Measurements from ENCODE around the gene SPATA9.

Gene SPATA9, protein sequence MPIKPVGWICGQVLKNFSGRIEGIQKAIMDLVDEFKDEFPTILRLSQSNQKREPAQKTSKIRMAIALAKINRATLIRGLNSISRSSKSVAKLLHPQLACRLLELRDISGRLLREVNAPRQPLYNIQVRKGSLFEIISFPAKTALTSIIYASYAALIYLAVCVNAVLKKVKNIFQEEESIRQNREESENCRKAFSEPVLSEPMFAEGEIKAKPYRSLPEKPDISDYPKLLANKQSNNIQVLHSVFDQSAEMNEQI

DNA sequence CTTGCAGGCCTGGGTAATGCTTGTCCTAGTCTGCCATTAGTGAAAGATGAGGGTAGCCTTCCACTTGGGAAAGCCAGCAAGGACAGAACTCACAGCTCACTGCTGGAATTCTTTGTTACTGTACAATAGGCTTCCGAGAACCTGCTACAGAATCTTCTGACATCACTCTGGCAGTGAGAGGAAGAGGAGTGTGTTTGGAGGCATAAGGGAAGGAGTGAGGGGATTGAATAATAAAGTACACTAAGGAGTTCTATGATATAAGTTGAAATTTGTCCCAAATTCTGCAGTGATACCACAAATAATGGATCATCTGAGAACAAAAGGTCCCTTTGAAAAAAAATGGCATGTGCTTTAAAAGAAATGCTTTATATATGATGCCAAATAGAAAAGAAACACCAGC is at the start of gene SPATA9:
TSS of gene SPATA9 (minus strand) at position 101 of the 400 bp plus-strand sequence. CDS start 137 bp downstream, outside the sequence.
- no peak for DNase-seq

DNA sequence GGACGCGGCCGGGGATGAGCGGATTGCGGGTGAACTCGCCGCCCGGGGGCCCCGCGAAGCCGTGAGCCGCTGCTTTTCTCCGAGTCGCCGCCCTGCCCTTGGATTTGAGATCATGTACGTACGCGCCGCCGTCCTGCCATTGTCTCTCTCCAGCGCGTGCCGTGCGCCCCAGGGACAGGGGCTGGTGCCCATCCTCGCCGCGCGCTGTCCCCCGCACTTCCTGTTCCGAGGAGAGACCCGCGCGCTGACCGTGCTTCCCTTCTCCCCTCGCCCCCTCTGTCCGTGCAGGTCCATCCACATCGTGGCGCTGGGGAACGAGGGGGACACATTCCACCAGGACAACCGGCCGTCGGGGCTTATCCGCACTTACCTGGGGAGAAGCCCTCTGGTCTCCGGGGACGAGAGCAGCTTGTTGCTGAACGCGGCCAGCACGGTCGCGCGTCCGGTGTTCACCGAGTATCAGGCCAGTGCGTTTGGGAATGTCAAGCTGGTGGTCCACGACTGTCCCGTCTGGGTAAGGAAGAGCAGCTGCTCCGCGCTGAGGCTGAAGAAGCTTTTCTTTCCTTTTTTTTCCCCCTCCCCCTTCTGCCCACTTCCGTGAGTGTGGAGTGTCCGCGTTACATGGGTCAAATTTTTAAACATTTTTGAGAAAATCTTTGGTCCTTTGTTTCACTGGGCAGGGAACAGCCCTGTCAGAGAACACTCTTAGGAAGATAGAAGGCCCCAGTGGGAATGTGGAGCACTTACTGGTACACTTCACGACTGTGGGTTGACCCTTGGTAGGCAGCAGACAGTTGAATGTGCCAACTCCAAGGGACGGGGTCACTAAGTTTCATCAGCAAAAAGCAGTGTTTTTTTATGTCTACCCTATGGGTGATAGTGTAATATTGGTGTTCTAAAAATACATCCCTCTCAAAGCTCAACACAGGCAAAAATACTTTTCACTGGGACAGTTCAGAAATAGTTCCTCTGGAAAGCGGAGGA is 49.1 kb upstream of the SPATA9 start:
- no peak for DNase-seq

DNA sequence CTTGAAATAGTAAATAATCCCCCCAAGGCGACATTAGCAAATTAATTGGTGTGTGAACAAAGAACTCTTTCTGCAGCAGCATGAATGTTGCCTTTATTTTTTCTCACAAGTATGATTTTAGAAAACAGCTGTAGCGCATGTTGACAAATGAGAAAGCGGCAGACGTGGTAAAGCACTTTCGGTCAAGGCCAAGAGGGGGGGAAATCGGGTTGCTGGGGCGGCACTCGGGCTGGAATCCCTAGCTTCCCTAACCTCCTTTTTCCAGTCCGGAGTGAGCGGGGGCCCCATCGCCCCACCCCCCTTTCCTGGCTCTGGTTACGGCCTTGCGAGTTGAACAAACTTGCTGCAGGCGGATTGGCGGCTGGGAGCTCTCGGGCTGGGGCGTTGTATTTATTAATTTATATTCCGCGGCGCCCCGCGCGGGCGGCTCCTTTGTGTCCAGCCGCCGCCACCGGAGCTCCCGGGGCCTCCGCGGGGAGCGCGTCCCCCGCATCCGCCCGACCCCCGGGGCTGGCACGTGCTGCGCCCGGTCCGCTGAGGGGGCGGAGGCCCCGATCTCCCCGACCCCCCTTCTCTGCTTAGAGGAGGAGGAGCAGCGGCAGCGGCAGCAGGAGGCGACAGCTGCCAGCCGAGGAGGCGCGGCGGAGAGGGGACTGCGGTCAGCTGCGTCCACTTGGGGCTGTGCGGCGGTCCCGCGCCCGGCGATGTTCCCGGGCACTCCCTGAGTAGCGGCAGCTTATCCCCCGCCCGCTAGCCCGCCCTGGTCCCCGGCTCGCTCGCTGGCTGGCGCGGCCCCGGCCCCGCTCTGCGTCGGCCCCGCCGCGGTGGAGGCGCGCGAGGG is 48.2 kb upstream of the SPATA9 start, which contains the start of gene RHOBTB3:
TSS of gene RHOBTB3 (plus strand) at position 607 of the 841 bp plus-strand sequence. CDS start 347 bp downstream, outside the sequence.
- peak; percentile 47 for DNase-seq

DNA sequence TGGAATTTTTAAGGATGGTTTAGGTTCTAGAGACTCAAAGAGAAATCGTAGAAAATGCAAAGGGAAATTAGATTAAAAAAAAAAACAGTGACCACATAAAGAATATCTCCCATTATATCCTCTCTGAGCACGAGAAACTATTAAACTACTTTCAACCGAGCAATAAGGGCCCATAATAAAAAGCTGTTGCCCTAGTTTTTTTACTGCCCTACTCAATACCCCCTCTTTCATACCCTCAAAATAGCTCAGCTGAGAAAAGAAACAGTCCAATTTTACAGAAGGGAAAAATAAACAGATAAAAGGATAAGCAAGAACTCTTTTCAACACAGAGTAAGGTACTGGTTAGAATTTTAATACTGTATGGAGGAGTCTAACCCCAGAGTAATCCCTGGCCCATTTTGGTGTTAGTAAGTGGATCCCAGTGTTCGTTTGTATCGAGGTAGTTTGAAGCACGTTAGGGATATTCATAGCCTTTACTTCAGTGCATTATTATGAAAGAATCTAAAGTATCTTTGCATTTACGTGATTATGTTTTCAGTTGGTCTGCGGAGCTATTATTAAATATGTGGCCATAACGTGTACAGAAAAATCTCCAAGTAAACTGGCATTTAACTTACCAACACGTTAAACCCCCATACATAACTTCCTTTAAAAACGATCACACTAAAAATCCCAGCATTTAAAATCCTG is 47.4 kb upstream of the SPATA9 start:
- no peak for DNase-seq

DNA sequence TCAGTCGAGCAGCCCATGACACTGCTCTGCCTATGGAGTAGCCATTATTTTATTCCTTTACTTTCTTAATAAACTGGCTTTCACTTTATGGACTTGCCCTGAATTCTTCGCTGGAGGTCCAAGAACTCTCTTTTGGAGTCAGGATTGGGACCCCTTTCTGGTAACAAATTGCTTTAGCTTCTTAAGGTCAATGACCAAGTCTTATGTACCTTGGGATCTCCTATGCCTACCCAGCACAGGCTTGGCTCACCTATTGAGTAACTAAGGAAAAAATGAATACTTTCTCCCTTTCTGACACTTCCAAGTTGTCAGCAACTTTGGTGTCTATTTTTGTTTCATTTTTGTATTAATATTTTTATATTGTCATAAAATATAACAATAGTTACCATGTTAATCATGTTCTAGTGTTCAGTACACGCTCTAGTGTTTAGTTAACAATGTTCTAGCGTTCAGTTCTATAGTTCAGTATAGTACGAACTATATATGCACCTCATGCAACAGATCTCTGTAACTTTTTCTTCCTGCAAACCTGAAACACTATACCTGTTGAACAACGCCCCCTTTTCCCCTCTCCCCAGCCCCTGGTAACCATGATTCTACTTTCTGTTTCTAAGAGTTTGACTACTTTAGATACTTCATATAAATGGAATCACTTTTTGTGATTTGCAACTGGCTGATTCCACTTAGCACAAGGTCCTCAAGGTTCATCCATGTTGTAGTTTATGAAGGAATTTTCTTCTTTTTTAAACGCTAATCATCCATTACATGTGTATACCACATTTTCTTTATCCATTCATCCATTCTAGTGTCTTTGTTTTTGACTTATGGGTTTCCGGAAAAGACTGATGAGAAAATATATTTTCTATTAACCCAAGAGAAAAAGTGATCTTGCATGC is 46.6 kb upstream of the SPATA9 start:
- no peak for DNase-seq

DNA sequence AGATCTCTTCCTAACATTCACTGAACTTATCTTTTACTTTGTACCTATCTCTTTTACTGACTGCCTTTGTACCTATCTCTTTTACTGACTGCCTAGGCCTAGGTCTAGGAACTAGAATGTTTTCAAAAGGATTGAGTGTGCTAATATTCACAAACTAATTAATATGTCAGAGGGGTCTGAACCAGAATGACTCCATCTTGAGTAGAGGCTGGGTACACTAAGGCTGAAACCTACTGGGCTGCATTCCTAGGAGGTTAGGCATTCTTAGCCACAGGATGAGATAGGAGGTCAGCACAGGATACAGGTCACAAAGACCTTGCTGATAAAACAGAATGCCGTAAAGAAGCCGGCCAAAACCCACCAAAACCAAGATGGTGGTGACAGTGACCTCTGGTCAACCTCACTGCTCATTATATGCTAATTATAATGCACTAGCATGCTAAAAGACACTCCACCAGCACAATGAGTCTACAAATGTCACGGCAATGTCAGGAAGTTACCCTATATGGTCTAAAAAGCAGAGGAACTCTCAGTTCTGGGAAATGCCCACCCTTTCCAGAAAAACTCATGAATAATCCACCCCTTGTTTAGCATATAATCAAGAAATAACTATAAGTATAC is 45.8 kb upstream of the SPATA9 start:
- no peak for DNase-seq

DNA sequence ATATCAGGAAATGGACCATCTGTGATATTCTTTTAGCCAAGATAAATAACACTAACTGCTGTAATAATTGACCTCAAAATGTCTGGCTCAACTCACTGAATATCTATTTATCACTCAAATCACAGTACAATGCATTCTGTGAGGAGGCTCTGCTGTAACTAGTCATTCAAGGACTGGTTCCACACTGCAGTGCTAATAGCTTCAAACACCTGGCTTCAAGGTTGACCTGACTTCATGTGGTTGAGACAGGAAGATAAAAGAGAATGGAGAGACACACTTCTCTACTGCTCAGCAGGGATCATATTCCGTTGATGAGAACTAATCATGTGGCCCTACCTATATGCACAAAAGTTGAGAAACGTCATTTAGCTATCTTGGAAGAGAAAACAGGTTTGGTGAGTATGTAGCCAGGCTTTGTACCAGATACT is 45.0 kb upstream of the SPATA9 start:
- DNase-seq: no peak

DNA sequence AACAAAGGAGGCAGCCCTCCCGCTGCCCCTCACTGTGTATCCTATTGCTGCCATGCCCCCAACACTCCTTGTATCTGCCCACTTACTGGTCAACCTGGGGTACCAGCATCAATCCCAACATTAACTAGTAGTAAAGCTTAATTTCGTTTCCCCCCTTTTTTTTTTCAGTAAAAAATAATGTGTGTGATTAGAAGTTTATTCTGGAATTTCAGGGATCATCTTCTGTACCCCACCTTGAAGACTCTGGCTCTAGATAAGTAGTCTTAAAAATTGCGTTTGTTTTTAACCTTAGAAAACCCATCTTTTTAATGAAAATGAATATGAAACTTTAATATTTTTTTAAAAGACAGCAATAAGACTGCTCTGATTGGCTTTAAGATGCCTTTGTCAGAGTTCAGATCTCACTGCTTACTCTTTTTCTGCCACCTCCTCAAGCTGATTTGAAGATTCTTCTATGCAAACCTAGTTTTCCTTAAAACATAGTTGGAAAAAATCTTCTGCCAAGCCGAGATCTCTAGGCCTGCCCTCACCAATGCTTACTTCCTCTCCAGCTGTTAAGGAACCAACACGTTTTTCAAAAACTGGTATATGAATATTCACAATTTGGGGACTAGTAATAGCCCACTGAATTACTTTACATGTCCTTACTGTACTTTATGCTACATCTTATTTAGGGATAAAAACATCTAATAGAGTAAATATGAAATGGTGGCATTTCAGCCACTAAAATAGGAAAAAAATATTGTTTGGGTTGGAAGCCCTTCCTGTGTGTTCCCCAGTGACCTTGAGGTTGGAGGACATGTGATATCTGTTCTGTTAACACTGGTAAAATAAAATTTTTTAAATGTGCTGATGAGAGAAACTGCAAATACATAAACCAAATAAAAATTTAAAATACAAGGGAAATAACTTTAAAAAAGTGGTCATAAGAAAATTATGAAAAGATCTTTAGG is 44.3 kb upstream of the SPATA9 start:
- no peak for DNase-seq

DNA sequence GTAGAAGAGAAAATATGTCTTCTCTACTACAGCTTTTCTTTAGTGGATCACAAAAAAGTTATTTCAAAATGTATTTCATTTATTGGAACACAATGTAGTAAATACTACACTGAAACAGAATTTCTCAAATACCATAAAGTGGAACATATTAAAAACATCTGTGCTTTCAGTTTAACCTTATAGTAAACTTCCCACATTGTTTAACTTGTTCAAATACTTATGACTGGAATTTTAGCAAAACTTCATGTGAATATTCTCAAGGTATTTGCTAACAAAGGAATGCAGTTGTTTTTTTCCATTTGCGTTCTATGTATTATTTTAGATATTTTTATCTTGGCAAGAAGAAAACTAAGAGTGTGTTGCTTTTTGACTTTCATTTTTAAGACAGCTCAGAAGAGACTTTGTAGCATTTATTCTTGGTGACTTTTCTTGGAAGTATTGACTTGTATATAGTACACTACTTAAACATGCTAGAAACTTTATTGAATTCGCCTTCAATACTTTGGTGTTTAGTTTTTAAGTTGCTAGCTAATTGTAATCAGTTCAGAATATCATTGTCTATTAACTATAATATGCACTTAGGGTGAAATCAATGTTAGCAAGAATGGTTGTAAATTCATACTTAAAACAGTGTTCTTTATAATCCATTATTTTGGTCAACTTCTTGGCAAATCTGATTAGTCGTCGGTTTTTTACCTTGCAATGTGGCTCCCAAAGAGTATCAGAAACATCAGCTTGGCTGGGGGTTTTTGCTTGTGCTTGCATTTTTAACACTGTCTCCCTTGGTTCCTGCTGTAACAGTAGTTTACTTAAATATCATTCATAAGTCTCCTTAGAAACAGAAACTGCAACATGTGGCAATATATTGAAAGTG is 43.4 kb upstream of the SPATA9 start:
- no peak for DNase-seq

DNA sequence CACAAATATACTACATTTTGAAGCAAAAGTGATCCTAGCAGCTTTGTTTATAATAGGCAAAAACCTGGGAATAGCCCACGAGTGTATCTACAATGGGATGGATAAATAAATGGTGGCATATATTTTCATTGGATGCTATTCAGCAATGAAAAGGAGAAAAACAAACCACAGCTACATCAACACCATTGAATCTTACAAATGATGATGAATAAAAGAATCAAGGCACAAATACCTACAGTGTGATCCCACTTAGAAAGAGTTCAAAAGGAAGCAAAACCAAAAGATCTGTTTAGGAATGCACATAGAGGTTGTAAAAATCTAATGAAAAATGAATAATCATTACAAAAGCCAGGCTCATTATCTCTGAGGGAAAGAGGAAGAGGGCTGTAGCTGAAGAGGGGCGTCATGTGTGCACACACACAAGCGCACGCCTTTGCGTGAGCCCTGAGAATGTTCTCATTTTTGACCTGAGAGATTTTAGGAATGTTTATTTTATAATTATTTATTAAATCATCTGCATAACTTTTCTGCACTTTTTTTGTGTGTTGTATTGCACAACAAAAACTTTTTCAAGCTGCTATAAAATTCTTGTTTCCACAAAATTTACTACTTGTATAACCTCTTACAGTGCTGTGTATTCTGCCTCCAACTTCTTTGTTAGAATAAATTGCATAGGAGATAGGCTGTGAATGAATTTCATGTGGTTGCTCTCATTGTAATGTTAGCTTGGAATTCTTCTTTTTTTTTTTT is 42.5 kb upstream of the SPATA9 start:
- DNase-seq: no peak

DNA sequence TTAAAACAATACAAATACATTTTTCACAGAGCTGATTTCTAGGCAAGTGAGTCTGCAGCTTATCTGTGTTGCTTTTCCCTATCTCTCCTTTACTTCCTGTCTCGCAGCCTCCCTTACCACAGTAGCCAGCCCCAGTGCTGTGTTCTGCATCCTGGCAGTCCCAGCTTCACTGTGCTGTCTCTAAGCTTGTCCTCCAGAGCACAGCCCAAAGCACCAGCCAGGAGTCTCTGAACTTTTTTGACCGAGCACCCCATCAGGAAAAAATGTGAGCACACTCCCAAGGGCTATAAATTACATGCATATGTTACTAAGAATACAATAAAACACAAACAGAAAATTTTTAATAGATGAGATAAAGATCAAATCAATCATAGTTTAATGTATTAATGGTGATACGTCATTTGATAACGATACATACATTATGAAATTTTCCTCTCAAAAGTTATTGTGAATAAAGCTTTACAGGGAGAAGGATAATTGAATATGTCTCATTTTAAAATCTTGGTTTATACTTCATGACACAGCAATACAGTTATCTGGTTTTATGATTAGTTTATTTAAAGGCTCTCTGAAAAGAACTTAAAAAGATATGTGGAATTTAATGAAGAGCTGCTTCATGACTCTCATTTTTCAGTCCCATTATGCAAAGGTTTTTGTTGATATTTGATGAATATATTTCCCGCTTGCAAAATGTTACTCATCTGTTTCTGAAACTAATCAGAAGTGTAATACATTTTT is 41.0 kb upstream of the SPATA9 start:
- DNase-seq: no peak

DNA sequence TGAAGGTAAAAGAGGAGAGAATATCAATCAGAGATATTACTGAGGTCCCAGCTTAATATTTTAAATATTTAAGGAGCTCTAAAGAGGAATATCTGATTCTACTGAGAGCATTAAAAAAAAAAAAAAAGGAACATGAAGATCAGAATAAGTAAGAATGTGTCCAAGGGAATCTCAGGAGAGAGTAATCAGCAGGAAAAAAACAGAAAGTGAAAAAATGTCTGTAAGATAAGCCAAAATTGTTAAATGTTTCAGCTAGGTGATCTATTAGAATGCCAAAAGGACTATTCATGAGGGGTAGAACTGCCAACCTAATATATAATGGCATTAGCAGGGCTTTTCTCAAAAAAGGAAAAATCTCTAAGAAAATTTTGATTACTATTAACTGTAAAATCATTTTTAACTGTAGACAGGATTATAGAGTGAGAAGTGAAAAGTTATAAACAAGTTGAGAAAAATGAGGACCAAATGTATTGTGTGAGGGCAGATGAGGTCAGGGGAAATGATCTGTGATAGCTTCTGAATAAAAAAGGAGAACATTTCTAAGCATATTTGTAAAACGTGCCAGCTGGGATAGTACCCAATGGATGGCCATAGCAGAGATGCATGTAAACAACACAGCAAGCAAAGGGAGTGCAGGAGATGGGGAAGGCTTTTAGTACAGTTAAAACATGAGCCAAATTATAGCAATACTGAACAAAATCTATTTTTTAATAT is 38.9 kb upstream of the SPATA9 start:
- DNase-seq: no peak

DNA sequence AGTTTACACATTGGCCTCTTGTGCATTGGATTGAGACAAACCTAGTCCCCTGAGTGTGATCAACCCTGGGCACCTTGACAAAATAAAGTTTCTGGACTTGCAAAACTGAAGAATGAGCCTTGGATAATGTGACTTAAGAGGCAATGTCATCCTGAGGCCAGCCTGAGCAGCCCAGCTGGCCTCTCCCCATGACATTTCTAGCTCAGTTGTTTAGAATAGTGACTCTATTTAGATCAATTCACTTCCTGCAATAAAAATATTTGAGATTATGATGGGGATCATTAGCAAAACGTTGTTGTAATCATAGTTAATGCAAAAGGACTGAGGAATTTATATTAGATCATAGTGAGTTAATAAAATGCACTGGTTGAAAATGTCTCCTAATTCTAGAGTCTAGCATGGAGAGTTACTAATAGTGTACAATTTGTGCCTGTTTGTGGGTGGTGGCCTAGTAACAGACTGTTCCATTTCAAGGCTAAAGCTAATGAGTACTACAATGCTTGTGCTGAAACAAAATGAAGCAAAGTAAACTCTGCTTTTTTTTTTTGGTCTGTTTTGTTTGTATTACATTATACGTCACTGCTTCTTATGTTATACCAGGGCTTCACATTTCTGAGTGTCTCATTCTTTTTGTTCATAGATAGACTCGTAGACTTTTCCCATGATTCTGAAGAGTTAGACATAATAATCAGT is 37.4 kb upstream of the SPATA9 start:
- no peak for DNase-seq

DNA sequence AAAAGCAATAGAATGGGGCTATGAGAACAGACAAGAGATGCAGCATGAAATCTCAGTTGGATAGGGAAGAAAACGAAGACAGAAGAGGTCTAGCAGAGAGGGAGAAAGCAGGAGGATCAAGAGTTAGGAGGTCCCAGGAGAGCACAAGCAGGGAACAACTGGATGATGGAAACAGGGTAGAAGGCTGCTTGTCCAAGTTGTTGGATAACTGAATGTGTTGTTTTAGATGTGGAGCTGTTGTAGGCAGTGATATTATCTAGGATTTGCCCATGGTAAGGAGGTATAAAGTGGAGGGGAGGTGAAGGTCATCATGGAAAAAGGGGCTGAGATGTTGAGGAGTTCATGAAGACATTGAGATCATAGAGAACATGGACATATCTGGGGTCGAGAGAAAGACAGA is 35.9 kb upstream of the SPATA9 start:
- no peak for DNase-seq

DNA sequence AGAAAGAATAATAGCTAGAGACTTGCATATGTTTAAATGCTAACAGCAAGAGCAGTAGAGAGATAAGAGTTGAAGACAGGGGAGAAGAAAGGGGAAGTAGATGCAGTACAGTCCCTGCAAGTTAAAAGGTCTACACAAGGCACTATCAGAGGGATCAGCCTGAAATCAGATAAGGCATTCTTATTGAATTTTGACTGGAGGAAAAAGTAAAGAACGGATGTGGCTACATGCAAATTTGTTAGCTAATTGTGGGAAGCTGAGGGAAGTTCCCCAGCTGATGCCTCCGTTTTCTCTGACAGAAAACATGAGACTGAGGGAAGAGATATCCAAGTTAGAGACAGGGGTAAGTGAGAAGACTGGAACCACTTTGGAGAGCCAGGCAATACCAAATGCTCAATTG is 35.4 kb upstream of the SPATA9 start:
- no peak for DNase-seq

DNA sequence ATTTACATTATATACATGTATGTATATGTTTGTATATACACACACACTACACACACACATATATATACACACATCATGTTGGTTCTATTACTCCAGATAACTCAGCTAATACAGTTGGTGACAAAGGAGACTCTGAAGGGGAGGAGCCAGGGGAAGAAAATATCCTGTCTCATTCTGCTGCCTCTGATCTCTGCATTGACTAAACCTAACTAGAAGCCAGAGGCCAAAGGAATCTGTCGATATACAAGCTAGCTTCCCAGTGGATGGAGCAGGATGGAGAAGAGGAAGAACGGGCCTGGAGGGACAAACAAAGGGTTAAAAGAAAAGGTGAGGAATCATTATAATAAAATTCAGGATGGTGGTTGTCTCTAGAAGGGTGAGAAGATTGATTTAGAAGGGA is 34.6 kb upstream of the SPATA9 start:
- DNase-seq: no peak
